Natural killer cell (primary cell): ENCODE measurements around the gene ESRRG. TPM values are rescaled to one million over a fixed set of nuclear protein-coding genes. Genes with fewer than 3 reads are reported as not detected.

Source experiments
- ATAC-seq, 3 donors: fragments of 150-1000 bp in 2 of 3; fragments of 200-7000 bp in 1 of 3; cut with Tn5 transposase; 1 replicate in 1 of 3; 2 replicates in 2 of 3; pipeline ENCODE4 v1.10.0; 2021; ENCODE audit warnings: mild to moderate bottlenecking in 2 of 3, moderate library complexity in 2 of 3
- DNase-seq, 2 donors: peaks; one replicate each; pipeline versions ENCODE4 v3.0.0 to v3.0.0-alpha.2; 2013 to 2021; ENCODE audit warnings: mixed read lengths in 1 of 2
- H3K27ac ChIP-seq: one replicate; pipeline ENCODE4 v1.5.1; 2013; ENCODE audit warnings: mild to moderate bottlenecking, low read length
- H3K27me3 ChIP-seq: one replicate; pipeline ENCODE4 v1.6.1; 2013; ENCODE audit warnings: low read length; ENCODE audit not compliant: control insufficient read depth, insufficient read depth
- H3K36me3 ChIP-seq: one replicate; pipeline ENCODE4 v1.6.1; 2013; ENCODE audit warnings: low read length; ENCODE audit not compliant: control insufficient read depth, insufficient read depth
- H3K4me1 ChIP-seq: one replicate; pipeline ENCODE4 v1.6.1; 2013; ENCODE audit warnings: low read length; ENCODE audit not compliant: control insufficient read depth, insufficient read depth
- H3K4me3 ChIP-seq: one replicate; pipeline ENCODE4 v1.5.1; 2013; ENCODE audit warnings: low read length
- H3K9me3 ChIP-seq: one replicate; pipeline ENCODE4 v1.6.1; 2013; ENCODE audit warnings: low read length; ENCODE audit not compliant: control insufficient read depth, insufficient read depth
- H3K27ac Mint-ChIP-seq, 2 donors: one replicate each; pipeline ENCODE4 v1.8.0; 2022; ENCODE audit warnings: mild to moderate bottlenecking in 2 of 2, mixed read lengths in 2 of 2, moderate library complexity in 1 of 2
- H3K27me3 Mint-ChIP-seq, 2 donors: one replicate each; pipeline ENCODE4 v1.8.0; 2022; ENCODE audit warnings: low read depth in 2 of 2, mixed read lengths in 2 of 2
- H3K36me3 Mint-ChIP-seq: one replicate; pipeline ENCODE4 v1.8.0; 2022; ENCODE audit warnings: mixed read lengths
- H3K4me1 Mint-ChIP-seq, 2 donors: one replicate each; pipeline ENCODE4 v1.8.0; 2022; ENCODE audit warnings: mixed read lengths in 2 of 2
- H3K4me3 Mint-ChIP-seq: one replicate; pipeline ENCODE4 v1.8.0; 2022; ENCODE audit warnings: mild to moderate bottlenecking, moderate library complexity, mixed read lengths
- H3K9me3 Mint-ChIP-seq, 2 donors: one replicate each; pipeline ENCODE4 v1.8.0; 2022; ENCODE audit warnings: mixed read lengths in 2 of 2
- WGBS: methylation state at CpG from one replicate; pipeline ENCODE4 v1.1.7; 2013; ENCODE audit warnings: missing lambda C conversion rate; ENCODE audit not compliant: insufficient coverage; 5-methylcytosine and 5-hydroxymethylcytosine counted together
- intact Hi-C: fragments of 100-400 bp; cut with micrococcal nuclease; formaldehyde crosslinking; loops from one replicate; pipeline ENCODE4 v1.14.2; 2022
- total RNA-seq, 4 donors: library from RNA; stranded (reverse); fragments of 120-200 nt in 1 of 4; gene quantifications; one replicate each; pipeline versions ENCODE4 v1.2.3 to v1.2.4, GENCODE V29; 2013 to 2022
- TF ChIP-seq, protein P1 (sequence below): fragments of 200-600 bp; IDR thresholded peaks from one replicate; pipeline ENCODE4 v1.8.0; 2022; ENCODE audit warnings: antibody characterized with exemption

ESRRG gene
- total RNA-seq, 3 donors from 2014 or later (not counting 1 experiment from before 2014, with no cell fraction given): not detected

DNA sequence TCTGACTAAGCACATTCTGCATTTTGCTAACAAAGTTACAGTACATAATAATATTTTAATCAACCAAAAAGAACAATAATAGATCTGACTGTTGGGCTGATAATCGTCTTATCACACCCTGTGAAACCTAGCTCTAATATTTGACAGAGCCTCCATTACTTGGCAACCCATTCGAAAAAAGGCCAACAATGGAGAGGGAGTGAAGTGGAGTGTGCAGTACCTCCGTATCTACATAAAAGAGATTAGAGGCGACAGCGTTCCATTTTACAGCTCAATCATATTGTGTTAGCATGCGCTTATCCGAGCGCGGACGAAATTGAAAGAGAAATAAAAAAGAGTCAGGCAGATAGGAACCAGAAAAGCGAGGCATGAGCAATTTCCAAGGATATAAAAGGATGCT is 162.7 kb downstream of the ESRRG start:
- ATAC-seq (no peak), DNase-seq (no peak)
- H3K4me3 Mint-ChIP-seq: no peak overlapping the region
- intact Hi-C loops: no loop called here
- H3K27me3 Mint-ChIP-seq: no peaks in the 10 kb centered on the region
- no peak overlapping the region for H3K4me3 ChIP-seq
- TF ChIP-seq, protein P1, sequence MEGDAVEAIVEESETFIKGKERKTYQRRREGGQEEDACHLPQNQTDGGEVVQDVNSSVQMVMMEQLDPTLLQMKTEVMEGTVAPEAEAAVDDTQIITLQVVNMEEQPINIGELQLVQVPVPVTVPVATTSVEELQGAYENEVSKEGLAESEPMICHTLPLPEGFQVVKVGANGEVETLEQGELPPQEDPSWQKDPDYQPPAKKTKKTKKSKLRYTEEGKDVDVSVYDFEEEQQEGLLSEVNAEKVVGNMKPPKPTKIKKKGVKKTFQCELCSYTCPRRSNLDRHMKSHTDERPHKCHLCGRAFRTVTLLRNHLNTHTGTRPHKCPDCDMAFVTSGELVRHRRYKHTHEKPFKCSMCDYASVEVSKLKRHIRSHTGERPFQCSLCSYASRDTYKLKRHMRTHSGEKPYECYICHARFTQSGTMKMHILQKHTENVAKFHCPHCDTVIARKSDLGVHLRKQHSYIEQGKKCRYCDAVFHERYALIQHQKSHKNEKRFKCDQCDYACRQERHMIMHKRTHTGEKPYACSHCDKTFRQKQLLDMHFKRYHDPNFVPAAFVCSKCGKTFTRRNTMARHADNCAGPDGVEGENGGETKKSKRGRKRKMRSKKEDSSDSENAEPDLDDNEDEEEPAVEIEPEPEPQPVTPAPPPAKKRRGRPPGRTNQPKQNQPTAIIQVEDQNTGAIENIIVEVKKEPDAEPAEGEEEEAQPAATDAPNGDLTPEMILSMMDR: no peak
- H3K9me3 ChIP-seq: no peaks in the 10 kb centered on the region
- H3K27me3 ChIP-seq: no peaks in the 10 kb centered on the region
- peaks cover 3 to 4% of the 10 kb centered on the region in 2 donors for H3K9me3 Mint-ChIP-seq
- H3K36me3 ChIP-seq: no peaks in the 10 kb centered on the region
- no peaks in the 10 kb centered on the region for H3K4me1 ChIP-seq
- H3K36me3 Mint-ChIP-seq: no peaks in the 10 kb centered on the region
- no peak overlapping the region for H3K27ac Mint-ChIP-seq
- no peaks in the 10 kb centered on the region for H3K4me1 Mint-ChIP-seq
- 92% methylated on average over 10 of the region's 11 CpGs for WGBS
- no peak overlapping the region for H3K27ac ChIP-seq

DNA sequence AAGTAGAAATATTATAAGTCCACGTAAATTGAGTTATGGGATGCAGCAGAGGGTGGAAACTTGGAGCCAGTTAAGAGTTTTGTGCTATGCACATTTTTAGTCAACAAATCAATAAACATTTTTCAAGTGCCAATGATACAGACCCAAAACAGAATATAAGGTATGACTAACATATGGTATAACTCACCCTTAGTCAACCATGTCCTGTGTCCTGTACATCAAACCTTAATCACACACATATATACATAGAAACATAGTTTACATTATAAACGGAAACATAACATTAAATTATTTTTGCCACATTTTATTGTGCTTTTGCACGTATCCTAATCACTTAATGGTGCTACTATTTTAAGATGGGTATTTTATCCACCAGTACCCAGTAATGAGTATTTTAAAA is 163.9 kb downstream of the ESRRG start:
- Mint-ChIP-seq H3K4me1 (no peaks in the 10 kb centered on the region), H3K36me3 (no peaks in the 10 kb centered on the region), H3K27ac (no peak overlapping the region), H3K27me3 (no peaks in the 10 kb centered on the region), H3K9me3 (peaks cover 3 to 7% of the 10 kb centered on the region in 2 donors), H3K4me3 (no peak overlapping the region)
- WGBS: 71% methylated on average over 1 of the region's 3 CpGs
- H3K9me3 ChIP-seq: no peaks in the 10 kb centered on the region
- intact Hi-C loops: no loop called here
- H3K27ac ChIP-seq: no peak overlapping the region
- no peak overlapping the region for H3K4me3 ChIP-seq
- DNase-seq (no peak), ATAC-seq (no peak)
- TF ChIP-seq, protein P1: no peak
- no peaks in the 10 kb centered on the region for H3K4me1 ChIP-seq
- no peaks in the 10 kb centered on the region for H3K36me3 ChIP-seq
- H3K27me3 ChIP-seq: no peaks in the 10 kb centered on the region

DNA sequence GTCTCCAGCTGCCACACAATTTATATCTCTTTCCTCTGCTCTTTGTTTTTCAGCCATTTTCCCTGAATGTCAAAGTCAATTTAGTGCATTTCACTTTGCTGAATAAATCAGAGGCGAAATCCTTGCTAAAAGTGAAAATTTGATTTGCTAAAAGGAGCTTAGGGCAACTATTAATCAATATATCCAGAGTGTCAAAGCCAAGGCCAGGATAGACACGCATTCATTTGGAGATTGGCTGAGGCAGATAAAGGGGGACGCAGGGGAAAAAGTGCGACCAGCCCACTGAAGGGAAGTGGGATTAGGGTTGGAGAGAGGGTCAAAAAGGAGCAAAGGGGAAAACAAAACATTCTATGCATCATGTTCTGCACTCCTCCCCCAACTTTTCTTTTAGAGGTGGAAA is 167.6 kb downstream of the ESRRG start:
- intact Hi-C loops: no loop called here
- DNase-seq (no peak), ATAC-seq (no peak)
- Mint-ChIP-seq H3K9me3 (peaks cover 3 to 7% of the 10 kb centered on the region in 2 donors), H3K27me3 (no peaks in the 10 kb centered on the region), H3K4me3 (no peak overlapping the region), H3K4me1 (no peaks in the 10 kb centered on the region), H3K36me3 (no peaks in the 10 kb centered on the region), H3K27ac (no peak overlapping the region)
- no peaks in the 10 kb centered on the region for H3K27me3 ChIP-seq
- WGBS: 60% methylated on average over 4 of the region's 4 CpGs
- no peak overlapping the region for H3K4me3 ChIP-seq
- H3K36me3 ChIP-seq: no peaks in the 10 kb centered on the region
- H3K4me1 ChIP-seq: no peaks in the 10 kb centered on the region
- TF ChIP-seq, protein P1: no peak
- H3K27ac ChIP-seq: no peak overlapping the region
- H3K9me3 ChIP-seq: no peaks in the 10 kb centered on the region

DNA sequence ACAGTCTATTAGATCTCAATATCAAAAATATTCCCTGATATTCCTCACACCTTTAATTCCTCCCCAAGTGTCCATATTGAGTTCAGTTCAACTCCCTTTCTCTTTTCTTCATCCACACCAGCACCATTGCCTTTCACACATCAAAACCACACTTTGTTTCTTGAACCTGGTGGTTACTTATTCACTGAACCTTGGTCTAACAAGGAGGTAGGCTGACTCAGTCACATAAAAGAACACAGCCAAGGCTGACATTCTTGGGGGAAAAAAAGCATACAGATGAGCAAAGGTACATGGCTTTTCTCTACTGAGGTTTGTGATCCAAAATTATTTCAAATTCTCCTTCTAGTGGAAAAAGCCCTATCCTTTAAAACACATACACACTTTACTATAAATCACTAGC is 168.3 kb downstream of the ESRRG start:
- no peaks in the 10 kb centered on the region for H3K36me3 Mint-ChIP-seq
- Histone ChIP-seq H3K4me1 (no peaks in the 10 kb centered on the region), H3K36me3 (no peaks in the 10 kb centered on the region), H3K9me3 (no peaks in the 10 kb centered on the region), H3K4me3 (no peak overlapping the region), H3K27me3 (no peaks in the 10 kb centered on the region), H3K27ac (no peak overlapping the region)
- no peak overlapping the region for H3K4me3 Mint-ChIP-seq
- peaks cover 3 to 5% of the 10 kb centered on the region in 2 donors for H3K9me3 Mint-ChIP-seq
- no peaks in the 10 kb centered on the region for H3K27me3 Mint-ChIP-seq
- DNase-seq: no peak
- H3K27ac Mint-ChIP-seq: no peak overlapping the region
- no peaks in the 10 kb centered on the region for H3K4me1 Mint-ChIP-seq
- TF ChIP-seq, protein P1: no peak
- no peak for ATAC-seq
- intact Hi-C loops: no loop called here
